Stimulated activated naive CD4-positive, alpha-beta T cell (primary cell): ENCODE data around the gene FMN1.

Experiments used
- DNase-seq, 6 experiments: peaks; one replicate each; lab custom pipeline; 2025; lab: John Stamatoyannopoulos, UW

The FMN1 gene

DNA sequence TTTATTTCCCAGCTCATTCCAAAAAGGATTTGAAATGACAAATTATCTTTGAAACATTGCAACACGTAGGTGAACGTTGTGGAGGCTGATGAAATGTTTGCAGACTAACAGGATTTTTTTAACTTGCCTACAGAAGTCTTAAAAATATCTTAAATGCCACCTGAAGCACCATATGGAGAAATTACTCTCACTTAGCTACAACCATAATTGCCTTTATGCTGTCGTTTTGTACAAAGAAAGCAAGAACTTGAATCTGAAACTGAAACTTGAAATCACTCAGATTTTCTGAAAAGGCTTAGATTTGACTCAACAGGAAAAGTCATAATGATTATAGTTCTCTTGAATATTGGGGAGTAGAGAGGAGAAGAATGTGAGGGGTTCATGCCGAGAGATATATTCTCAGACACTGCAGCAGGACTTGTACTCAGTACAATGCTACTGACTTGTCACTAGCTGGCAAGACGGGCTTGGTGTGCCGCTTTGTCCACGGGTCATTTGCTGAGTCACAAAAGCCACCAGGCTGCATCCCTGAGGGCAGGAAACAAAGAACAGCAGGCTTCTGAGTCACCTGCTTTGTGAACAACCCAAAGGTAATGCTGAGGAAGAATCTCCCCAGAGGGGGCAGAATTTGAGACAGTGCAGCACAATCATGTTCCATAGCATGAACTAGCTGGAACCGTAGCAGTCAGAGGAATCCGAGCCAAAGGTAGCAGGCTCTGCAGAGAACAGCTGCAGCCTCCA is 7.1 kb upstream of the FMN1 start:
- peak in 3 of 6 experiments; percentile 1 to 19 (median 10) for DNase-seq

DNA sequence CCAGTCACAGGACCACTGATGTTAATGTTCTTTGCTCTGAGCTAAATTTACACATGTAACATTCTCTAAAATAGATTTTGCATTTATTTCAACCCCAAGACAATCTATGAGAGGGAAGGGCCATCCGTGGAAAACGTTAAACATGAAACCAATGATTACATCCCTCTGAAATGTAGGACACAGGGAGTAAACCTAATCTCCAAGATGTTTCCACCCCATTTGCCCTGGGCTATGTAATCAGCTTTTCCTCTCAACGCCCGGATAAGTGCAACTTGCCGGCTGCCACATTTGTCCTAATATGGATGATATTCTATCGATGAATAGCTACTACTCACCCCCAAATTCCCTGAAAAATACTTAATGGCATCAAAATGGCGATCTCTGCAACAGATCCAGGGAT is 6.4 kb upstream of the FMN1 start:
- DNase-seq, result no peak

DNA sequence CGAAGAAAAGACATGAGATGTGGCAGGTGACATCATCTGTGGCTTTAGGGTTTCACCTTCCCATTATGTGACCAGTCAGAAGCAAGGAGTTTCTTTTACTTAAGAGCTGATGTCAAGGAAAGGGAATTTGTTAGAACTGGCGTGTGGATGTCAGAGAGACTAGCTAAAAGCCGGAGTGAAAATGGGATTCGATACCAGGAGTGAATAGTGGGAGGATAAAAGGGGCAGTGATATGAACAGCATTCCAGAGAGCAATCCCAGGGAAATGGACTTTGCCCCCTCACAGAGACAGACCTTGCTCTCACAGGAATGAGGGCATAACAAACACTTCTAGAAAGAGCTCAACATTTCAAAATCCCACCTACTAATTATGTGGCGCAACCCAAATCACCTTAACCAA is 5.9 kb upstream of the FMN1 start:
- no peak for DNase-seq

DNA sequence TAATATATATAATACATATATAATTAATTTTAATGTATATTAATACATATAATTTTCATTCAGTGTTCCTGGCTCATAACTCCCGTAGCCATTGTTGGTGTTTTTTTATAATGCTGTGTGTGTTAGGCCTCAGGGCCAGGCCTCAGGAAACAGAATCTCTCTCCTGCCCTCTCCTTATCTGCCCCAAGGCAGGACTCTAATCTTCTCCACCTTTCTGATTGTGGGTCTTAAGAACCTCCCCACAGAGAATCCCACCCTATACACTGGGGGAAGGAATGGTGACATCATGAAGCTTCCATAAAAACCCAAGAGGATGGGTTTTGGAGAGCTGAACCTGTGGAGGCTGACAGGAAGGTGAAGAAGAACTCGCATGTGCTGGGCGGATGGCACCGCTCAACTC is 4.0 kb upstream of the FMN1 start:
- DNase-seq, result no peak

DNA sequence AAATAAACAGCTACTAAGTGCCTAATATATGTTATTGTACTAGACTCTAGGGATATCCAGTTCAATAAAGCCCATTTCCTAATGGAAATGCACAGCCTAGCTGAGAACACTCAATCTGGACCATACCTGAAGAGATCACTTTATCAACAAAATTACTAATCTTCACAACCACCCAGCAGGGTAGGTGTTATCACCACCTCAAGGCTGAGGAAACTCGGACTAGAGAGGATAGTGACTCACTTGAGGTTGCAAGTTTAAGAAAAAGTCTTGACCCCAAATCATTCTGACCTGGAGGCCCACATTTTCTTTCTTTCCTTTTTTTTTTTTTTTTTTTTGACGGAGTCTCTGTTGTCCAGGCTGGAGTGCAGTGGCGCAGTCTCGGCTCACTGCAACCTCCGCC is 3.1 kb upstream of the FMN1 start:
- DNase-seq, result no peak

DNA sequence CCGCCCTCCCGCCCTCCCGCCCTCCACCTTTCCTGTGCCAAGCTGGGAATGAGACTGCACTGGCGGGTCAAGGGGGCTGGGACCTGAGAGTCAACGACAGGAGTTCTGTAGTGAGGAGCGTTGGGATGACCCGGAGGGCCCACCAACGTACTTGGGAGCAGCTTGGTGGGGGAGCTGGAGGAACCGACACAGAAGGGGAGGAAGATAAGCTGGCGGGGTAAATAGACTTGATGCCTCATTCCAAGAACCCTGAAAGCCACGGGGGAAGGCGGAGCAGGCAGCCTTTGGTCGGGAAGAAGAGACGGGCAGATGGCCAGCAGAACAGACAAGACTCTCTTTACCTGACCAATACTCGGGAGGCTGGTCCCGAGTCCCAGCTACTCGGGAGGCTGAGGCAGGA is 277 bp downstream of the FMN1 start:
- peak in 1 of 6 experiments; percentile 2 for DNase-seq

DNA sequence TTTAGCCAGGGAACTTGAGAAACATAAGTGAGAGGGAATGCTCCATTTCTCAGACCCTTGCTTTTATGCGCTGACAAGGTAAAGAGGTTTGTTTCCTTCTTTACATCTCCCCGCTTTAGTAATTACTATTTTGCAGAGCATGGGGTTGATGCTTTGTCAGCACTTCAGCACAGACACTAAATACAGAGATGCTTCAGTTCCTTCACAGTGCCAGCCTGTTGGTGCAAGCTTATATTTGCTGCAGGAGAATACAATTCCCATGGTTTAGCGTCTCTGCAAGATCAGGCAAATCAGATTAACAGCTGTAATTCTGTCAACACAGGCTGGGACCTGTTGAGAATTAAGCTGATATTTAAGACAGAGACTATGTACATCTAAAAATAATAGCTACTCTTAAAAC is 2.9 kb downstream of the FMN1 start:
- DNase-seq, result no peak

DNA sequence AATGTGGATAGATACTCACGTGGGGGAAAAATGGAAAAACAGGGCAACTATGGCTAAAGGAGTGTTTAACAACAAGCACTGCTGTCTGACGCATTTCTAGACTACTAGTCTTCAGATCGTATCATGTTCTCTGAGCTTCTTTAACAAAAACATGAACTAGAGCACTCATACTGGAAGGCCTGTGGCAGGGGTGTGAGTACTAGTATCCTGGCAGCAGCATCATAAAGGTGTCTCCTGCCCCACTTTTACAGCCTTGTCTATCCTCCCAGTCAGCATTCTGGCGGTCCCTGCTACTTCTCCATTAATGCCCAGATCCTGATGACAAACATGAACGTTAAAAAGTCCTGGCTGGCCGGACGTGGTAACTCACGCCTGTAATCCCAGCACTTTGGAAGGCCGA is 4.0 kb downstream of the FMN1 start:
- no peak for DNase-seq

DNA sequence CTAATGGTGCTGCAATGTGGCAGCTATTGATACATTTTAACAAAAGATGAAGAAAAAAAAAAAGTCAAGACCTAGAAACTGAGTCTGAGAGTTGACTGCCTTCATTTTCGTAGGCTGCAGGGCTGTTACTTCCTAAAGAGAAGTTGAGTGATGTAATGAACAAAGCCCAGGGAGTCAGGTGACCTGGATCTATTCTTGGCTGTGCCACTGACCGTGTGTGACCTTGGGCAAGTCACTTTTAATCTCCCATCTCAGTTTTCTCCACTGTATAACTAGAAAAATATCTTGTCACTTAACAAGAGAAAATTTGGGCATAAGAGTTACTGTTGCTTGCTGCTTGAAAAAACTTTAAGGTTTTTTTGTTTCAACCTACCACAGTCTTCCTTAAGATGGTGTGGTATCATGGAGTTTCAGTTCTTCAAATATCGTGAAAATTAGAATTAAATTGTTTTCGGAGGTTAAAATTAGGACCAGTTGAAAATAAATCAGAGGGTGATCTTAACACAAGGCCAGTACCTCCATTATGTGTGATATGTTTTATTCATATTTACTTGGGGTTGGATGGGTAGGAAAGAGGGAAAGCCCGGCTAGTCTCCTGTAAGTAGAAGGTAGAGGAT is 5.8 kb downstream of the FMN1 start:
- no peak for DNase-seq

DNA sequence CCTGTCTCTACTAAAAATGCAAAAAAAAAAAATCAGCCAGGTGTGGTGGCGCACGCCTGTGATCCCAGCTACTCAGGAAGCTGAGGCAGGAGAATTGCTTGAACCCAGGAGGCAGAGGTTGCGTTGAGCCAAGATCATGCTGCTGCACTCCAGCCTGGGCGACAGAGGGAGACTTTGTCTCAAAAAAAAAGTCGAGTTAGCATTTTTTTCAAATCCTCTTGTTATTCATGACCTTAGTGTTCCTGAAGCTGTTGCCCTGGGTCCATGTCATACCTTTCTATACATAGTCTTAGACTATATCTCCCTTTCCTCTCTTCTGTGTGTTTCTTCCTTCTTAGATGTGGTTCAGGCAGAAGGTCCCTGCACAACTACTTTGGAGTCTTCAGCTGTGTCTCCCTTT is 6.4 kb downstream of the FMN1 start:
- DNase-seq, result no peak

DNA sequence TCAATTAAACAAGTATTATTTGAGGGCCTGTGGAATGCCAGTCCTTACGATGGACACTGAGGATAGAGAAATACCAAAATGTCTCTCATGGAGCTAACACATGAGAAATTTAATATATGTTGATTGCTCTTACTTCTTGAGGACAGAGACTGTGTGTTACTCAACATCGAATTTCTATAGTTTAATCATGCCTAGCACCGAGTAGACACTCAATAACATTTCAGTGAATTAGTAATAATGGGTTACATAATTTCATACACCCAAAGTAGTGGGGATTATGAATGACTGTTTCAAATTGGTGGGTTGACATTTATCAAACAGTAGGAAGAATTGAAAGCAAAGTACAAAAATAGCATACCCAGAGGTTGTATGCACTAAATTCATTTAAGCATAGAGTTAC is 11.2 kb downstream of the FMN1 start:
- DNase-seq, result no peak

DNA sequence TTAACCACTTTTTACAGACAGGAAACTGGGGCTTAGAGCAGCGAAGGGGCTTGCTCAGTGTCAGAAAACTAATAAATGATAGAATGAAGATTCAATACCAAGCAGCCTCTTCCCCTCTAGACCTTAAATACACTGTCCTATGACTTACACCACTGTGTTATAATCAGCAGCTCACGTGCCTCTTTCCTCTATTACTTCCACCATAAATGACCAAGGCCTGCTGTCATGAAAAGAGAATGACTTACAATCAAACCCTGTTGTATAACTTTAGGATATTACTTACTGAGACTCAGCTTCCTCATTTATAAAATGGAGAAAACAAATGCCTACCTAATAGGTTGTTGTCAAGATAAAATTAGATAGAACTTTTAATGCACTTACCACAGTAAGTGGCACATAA is 11.6 kb downstream of the FMN1 start:
- no peak for DNase-seq

DNA sequence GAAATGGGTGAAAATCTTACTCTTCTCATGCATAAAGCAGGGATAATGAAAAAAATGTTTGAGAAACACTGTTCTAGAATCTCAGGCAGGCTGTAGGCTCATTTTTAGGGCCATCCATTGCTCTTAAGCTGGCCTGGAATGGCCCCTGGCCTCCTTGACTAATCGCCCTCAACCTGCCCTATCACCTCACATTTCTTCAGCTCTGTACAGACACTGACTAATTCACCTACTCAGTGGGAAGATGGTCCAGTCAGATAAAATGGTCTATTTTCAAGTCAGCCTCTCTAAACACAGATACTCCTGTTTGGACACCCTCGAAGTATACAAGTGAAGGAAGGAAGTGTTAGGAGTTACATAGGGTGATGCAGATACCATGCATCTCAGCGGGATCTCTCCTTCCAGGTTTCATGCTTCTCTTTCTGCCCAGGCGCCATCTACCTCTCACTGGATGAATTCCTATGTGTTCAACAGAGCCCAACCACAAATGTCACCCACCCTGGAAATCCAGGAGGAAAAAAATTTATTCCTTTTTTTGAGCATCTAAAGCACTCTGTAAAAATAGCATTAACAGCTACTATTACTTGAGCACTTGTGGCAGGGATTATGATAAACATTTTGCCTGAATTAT is 12.1 kb downstream of the FMN1 start:
- DNase-seq, result no peak

DNA sequence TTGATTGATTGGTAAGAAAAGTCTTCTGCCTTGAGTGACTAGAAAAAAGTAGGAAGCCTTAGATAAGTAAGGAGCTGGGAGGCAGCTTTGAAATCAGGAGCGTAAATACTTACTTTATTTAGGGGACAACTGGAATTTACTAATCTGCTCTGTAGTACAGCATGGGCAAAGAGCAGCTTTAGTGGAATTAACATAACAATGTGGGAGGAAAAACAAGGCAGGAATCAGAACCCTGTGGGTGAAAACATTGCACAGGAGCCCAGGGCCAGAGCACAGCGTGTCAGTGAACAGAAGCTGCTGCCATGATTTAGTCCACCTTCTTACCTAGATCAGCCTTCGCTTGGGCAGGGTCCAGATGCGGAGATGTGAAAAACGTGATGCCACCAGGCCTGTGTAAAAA is 14.6 kb downstream of the FMN1 start:
- no peak for DNase-seq

DNA sequence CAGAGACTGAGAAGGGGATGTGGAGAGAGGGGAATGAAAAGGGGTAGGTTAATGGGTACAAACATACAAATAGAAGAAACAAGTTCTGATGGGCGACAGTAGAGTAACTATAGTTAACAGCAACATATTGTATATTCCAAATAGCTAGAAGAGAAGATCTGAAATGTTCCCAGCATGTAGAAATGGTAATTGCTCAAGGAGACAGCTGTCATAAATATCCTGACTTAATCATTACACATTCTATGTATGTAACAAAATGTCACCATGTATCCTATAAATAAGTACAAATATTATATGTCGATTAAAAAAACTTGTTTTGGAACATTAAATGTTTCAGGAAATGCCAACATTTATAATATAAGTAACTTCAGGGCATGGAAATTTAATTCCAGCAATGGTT is 23.3 kb downstream of the FMN1 start:
- no peak for DNase-seq

DNA sequence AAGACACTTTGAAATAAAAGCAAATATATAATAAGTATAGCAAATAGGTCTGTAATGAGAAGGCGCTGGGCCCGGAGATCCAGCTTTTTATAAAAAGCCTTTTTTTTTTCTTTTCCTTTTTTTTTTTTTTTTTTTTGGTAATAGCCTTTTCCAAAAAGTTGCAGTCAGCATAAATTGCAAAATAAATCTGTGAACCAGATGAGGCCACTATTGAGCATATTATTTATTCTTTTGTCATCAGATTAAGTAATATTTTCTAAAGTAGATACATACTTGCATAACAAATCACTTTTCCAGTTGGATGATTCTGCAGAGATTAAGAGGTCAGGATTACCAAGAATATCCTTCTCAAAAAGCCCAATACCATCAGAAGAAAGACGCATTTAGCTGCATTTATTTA is 24.9 kb downstream of the FMN1 start:
- DNase-seq, result no peak

DNA sequence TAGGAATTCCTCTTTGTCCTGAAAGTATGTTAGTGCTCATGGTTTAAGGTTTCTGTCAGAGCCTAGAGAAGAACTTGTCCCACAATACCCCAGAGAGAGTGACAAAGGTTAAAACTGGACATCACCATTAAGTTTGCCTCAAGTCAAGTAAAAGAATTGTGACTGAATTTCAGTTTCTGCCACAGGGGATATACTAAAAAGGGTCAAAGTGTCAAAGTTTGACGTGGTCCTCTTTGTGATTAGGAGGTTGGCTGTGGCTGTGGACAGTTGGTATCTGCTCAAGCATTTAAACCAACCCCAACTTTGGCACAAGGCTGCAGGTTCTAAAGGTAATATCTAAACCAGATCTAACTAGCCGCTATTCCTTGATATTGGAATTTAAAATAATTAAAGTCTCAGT is 26.1 kb downstream of the FMN1 start:
- DNase-seq, result no peak

DNA sequence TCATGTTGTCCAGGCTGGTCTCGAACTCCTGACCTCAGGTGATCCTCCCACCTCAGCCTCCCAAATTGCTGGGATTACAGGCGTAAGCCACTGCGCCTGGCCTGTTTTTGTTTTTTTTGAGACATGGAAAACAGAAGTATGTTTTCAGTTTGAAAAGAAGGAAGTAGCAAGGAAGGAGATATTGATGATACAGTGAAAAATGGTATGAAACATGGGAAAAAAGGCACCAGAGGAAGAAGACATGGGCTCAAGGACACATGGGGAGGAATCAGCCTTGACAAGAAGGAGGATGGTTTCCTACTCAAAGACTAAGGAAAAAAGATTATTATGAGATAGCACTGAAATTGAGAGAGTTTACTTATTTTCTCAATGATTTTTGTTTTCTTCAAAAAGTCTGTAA is 30.7 kb downstream of the FMN1 start:
- no peak for DNase-seq

DNA sequence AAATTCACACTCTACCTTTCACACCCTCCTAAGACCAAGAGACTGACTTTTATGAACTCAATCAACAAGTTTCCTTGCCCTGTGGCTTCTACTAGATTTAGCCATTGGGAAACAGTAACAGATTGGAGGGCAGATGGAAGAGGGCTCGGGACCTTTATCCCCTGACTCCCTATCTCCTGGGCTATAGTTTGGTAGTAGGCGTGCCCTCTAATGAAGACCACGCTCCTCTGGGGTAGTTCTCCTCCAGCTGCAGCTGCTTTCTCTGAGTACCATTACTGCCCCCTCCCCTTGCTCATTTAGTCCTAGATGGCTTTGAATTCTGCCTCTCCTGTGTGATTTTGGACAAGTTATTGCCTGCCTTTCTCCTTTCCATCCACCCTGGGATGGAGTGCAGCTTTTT is 33.3 kb downstream of the FMN1 start:
- DNase-seq, result no peak

DNA sequence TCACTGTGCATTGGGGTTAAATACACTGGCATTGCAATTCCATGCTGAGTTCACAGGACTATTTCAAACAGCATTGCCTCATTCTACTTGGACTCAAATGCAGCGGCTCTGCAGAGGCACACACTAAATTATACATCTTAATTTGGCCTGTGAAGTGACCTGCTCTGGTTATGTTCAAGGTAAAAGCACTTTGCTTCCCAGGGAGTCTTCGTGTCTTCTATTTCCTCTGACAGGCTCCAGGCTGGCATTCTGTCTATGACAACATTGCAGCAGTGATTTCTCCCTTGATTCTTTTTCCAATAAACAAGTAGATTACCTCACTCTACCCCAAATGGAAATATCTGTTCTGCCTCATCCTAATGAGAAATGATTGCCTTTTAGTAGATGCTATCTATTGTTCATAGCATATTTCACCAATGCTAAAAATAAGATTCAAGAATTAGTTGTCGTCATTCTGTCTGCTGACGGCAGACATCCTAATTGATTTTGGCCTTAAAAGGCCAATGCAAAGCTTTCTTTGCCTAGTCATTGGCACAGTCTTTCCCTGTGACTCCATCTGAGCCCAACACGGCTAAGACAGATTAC is 33.8 kb downstream of the FMN1 start:
- no peak for DNase-seq

DNA sequence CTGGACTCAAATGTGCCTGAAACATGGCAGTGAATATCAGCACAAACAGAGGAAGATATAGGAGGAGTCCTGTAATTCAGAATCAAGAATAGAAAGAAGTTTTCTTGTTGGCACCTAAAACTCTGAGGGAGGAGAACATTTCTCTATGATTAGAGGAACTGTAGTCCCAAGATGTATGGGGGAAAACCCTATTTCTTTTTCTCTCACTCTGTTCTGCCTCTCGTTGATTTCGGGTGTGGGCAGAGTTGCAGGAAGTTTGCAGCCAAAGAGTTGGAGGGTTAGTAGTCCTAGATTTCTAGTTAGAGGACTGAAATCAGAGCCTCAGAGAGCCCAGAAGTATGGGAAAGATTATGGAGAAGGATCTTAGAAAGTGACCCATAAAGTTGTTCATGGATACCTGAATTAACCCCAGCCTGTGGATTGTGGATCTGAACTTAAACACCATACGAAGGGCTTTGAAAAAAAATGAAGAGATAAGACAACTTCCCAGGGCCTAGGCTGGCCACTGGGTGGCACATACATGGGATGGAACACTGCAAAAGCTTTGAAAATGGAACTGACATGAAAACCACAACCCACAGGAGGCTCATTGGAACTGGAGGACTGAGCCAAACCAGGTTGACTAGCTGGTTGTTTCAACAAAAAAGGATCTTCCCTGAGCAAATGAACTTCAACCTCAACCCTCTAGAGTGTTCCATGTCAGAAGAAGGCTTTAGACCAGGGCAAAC is 34.6 kb downstream of the FMN1 start:
- DNase-seq, result no peak

DNA sequence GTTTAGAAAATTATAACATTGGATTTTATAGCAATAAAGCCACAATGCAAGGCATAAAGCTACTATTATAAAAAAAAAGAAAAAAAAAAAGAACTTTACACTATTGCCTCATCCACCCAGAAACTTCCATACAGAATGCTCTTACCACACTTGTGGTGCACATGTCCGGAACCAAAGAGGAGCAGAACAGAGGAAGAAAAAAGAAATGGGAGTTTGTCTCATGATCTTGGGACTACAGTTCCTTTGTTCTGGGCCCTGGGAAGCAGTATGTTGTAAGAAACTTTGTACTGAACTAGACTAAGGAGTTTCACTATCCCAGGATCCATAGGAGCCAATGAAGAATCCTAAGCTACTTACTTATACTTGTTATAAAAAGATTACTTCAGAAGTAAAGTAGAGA is 36.1 kb downstream of the FMN1 start:
- no peak for DNase-seq
